Neuron (in vitro differentiated cells): ENCODE results near the gene LRRC8B.

Experiments used
- H2AFZ ChIP-seq: one replicate; pipeline ENCODE4 v1.6.1; 2013; ENCODE audit warnings: low read depth, mild to moderate bottlenecking, inconsistent platforms, low read length, moderate library complexity
- H3K27me3 ChIP-seq: one replicate; pipeline ENCODE4 v1.6.1; 2013; ENCODE audit warnings: low read length; ENCODE audit not compliant: insufficient read depth
- H3K36me3 ChIP-seq: one replicate; pipeline ENCODE4 v1.6.1; 2013; ENCODE audit warnings: low read length; ENCODE audit not compliant: insufficient read depth
- H3K4me1 ChIP-seq: one replicate; pipeline ENCODE4 v1.6.1; 2013; ENCODE audit warnings: low read length; ENCODE audit not compliant: insufficient read depth
- H3K4me3 ChIP-seq: 2 replicates; pipeline ENCODE4 v1.5.1; 2013; ENCODE audit warnings: mild to moderate bottlenecking, low read length, moderate library complexity
- H3K9me3 ChIP-seq: one replicate; pipeline ENCODE4 v1.6.1; 2013; ENCODE audit warnings: low read length

Gene LRRC8B

GRCh38 chr1:89524369-89525168 lies at the start of gene LRRC8B:
TSS of gene LRRC8B (plus strand) at chr1:89524829. CDS start at chr1:89582651, 57,822 bp downstream.
- Histone ChIP-seq H2AFZ (peak within 1 kb of the TSS; percentile 70), H3K4me1 (peaks cover 26% of the 10 kb centered on the region), H3K27me3 (peaks cover 23% of the 10 kb centered on the region), H3K4me3 (peak within 1 kb of the TSS; percentile 87), H3K36me3 (no peaks in the 10 kb centered on the region), H3K9me3 (no peaks in the 10 kb centered on the region)

GRCh38 chr1:89475269-89475668 lies 49.4 kb upstream of the LRRC8B start:
- no peaks in the 10 kb centered on the region for H3K36me3 ChIP-seq
- H3K4me1 ChIP-seq = no peaks in the 10 kb centered on the region
- peaks cover 2% of the 10 kb centered on the region for H3K27me3 ChIP-seq
- no peaks in the 10 kb centered on the region for H3K9me3 ChIP-seq
- H2AFZ ChIP-seq = no peak overlapping the region
- H3K4me3 ChIP-seq = no peak overlapping the region

- Histone ChIP-seq H3K27me3 (peaks cover 2% of the 10 kb centered on the region), H3K9me3 (peaks cover 2% of the 10 kb centered on the region), H3K36me3 (no peaks in the 10 kb centered on the region), H2AFZ (no peak overlapping the region), H3K4me3 (no peak overlapping the region), H3K4me1 (no peaks in the 10 kb centered on the region)
These were observed 48.6 kb upstream of the LRRC8B start for GRCh38 chr1:89476072-89476471.

GRCh38 chr1:89483010-89483756 lies 41.4 kb upstream of the LRRC8B start:
- Histone ChIP-seq H3K4me1 (no peaks in the 10 kb centered on the region), H3K36me3 (no peaks in the 10 kb centered on the region)

GRCh38 chr1:89483757-89484077 lies 40.9 kb upstream of the LRRC8B start:
- H3K27me3 ChIP-seq = no peaks in the 10 kb centered on the region
- peaks cover 2% of the 10 kb centered on the region for H3K9me3 ChIP-seq
- H2AFZ ChIP-seq = no peak overlapping the region
- no peaks in the 10 kb centered on the region for H3K36me3 ChIP-seq
- no peaks in the 10 kb centered on the region for H3K4me1 ChIP-seq
- no peak overlapping the region for H3K4me3 ChIP-seq

More at GRCh38 chr1:89483010-89483756, 41.4 kb upstream of the LRRC8B start:
- H3K27me3 ChIP-seq = no peaks in the 10 kb centered on the region
- no peak overlapping the region for H3K4me3 ChIP-seq
- no peak overlapping the region for H2AFZ ChIP-seq
- peaks cover 2% of the 10 kb centered on the region for H3K9me3 ChIP-seq

GRCh38 chr1:89484092-89485038 lies 40.3 kb upstream of the LRRC8B start:
- Histone ChIP-seq H3K4me1 (no peaks in the 10 kb centered on the region), H3K9me3 (peaks cover 2% of the 10 kb centered on the region), H2AFZ (no peak overlapping the region), H3K27me3 (no peaks in the 10 kb centered on the region), H3K36me3 (no peaks in the 10 kb centered on the region), H3K4me3 (no peak overlapping the region)

- H3K4me3 ChIP-seq = no peak overlapping the region
- no peaks in the 10 kb centered on the region for H3K36me3 ChIP-seq
- H2AFZ ChIP-seq = no peak overlapping the region
- H3K9me3 ChIP-seq = peaks cover 2% of the 10 kb centered on the region
- no peaks in the 10 kb centered on the region for H3K27me3 ChIP-seq
- no peaks in the 10 kb centered on the region for H3K4me1 ChIP-seq
These were observed 36.7 kb upstream of the LRRC8B start for GRCh38 chr1:89487972-89488371.

GRCh38 chr1:89489047-89489729 lies 35.4 kb upstream of the LRRC8B start:
- no peaks in the 10 kb centered on the region for H3K36me3 ChIP-seq
- H2AFZ ChIP-seq = no peak overlapping the region
- peaks cover 2% of the 10 kb centered on the region for H3K9me3 ChIP-seq
- H3K4me3 ChIP-seq = no peak overlapping the region
- H3K4me1 ChIP-seq = no peaks in the 10 kb centered on the region
- no peaks in the 10 kb centered on the region for H3K27me3 ChIP-seq

- H3K9me3 ChIP-seq = peaks cover 2% of the 10 kb centered on the region
- H3K4me3 ChIP-seq = no peak overlapping the region
- no peaks in the 10 kb centered on the region for H3K27me3 ChIP-seq
- no peaks in the 10 kb centered on the region for H3K36me3 ChIP-seq
- H2AFZ ChIP-seq = no peak overlapping the region
- H3K4me1 ChIP-seq = no peaks in the 10 kb centered on the region
These were observed 34.2 kb upstream of the LRRC8B start for GRCh38 chr1:89490389-89490788.

GRCh38 chr1:89499320-89499719 lies 25.3 kb upstream of the LRRC8B start:
- no peaks in the 10 kb centered on the region for H3K36me3 ChIP-seq
- H3K9me3 ChIP-seq = no peaks in the 10 kb centered on the region
- H2AFZ ChIP-seq = no peak overlapping the region
- no peak overlapping the region for H3K4me3 ChIP-seq
- H3K27me3 ChIP-seq = peaks cover 5% of the 10 kb centered on the region
- H3K4me1 ChIP-seq = peaks cover 4% of the 10 kb centered on the region

GRCh38 chr1:89502042-89502441 lies 22.6 kb upstream of the LRRC8B start:
- Histone ChIP-seq H3K36me3 (no peaks in the 10 kb centered on the region), H3K27me3 (peaks cover 8% of the 10 kb centered on the region), H2AFZ (no peak overlapping the region), H3K9me3 (no peaks in the 10 kb centered on the region), H3K4me3 (no peak overlapping the region), H3K4me1 (peaks cover 4% of the 10 kb centered on the region)

GRCh38 chr1:89502895-89503294 lies 21.7 kb upstream of the LRRC8B start:
- Histone ChIP-seq H2AFZ (no peak overlapping the region), H3K4me3 (no peak overlapping the region), H3K27me3 (peaks cover 8% of the 10 kb centered on the region), H3K9me3 (no peaks in the 10 kb centered on the region), H3K4me1 (peaks cover 4% of the 10 kb centered on the region), H3K36me3 (no peaks in the 10 kb centered on the region)
